BLaER1 (cell line): ENCODE results near the gene SHTN1.

Experiments
- H3K27ac ChIP-seq: shearing (Covaris generic); formaldehyde crosslinking; 2 replicates; pipeline ENCODE4 v1.8.1; 2022
- H3K27me3 ChIP-seq: shearing (Covaris generic); formaldehyde crosslinking; 2 replicates; pipeline ENCODE4 v1.8.1; 2022
- H3K36me3 ChIP-seq: shearing (Covaris generic); formaldehyde crosslinking; 2 replicates; pipeline ENCODE4 v1.8.1; 2022
- H3K4me1 ChIP-seq: shearing (Covaris generic); formaldehyde crosslinking; 2 replicates; pipeline ENCODE4 v1.8.1; 2022
- H3K4me2 ChIP-seq: shearing (Covaris generic); formaldehyde crosslinking; 2 replicates; pipeline ENCODE4 v1.8.1; 2022
- H3K4me3 ChIP-seq: shearing (Covaris generic); formaldehyde crosslinking; 2 replicates; pipeline ENCODE4 v1.8.1; 2022
- H3K9ac ChIP-seq: shearing (Covaris generic); formaldehyde crosslinking; 2 replicates; pipeline ENCODE4 v1.8.1; 2022
- H3K9me3 ChIP-seq: shearing (Covaris generic); formaldehyde crosslinking; 2 replicates; pipeline ENCODE4 v1.8.1; 2022
- H4K20me1 ChIP-seq: shearing (Covaris generic); formaldehyde crosslinking; 2 replicates; pipeline ENCODE4 v1.8.1; 2022
- Cebpa-rat ChIP-seq: shearing (Covaris generic); IDR thresholded peaks from 2 replicates; pipeline ENCODE4 v1.8.1; 2022

Gene SHTN1

DNA sequence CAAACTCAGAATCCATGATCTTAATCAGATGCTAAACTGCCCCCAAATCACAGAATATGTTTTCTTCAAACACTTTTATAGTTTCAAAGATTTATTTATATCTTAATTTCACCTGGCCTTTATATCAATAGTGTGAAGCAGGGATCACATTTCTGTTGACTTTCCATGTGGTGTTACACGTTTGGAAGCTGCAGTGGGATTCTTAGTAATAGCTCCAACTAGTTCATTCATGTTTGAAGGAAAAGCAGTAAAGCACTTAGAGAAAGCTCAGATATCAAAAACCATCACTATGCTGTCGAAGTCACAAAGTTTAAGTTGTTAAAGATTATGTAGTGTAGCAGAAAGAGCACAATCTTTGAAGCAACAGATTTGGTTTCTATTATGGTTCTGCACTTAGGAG is 138.9 kb downstream of the SHTN1 start:
- Histone ChIP-seq H4K20me1 (no peaks in the 10 kb centered on the region), H3K9ac (no peak overlapping the region), H3K27ac (no peak overlapping the region), H3K4me2 (no peak overlapping the region), H3K4me3 (no peak overlapping the region), H3K9me3 (no peaks in the 10 kb centered on the region), H3K27me3 (no peaks in the 10 kb centered on the region), H3K4me1 (no peaks in the 10 kb centered on the region), H3K36me3 (no peaks in the 10 kb centered on the region)
- no peak for TF ChIP-seq Cebpa-rat

DNA sequence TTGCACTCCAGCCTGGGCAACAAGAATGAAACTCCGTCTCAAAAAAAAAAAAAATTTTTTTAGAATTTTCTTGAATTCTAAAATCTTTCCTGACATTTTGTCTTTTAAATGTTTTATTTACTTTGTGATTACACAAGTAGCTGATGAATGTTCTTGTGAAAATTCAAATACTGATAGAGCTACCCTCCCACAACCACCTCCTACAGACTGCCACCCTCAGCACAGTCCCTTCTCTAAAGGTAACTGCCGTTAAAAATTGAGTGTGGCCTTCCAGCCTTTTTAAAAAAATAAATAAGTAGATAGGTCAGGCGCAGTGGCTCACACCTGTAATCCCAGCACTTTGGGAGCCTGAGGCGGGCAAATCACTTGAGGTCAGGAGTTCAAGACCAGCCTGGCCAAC is 140.6 kb downstream of the SHTN1 start:
- no peak overlapping the region for H3K27ac ChIP-seq
- H3K9me3 ChIP-seq, result no peaks in the 10 kb centered on the region
- H3K9ac ChIP-seq, result no peak overlapping the region
- H3K4me2 ChIP-seq, result no peak overlapping the region
- H3K27me3 ChIP-seq, result no peaks in the 10 kb centered on the region
- H3K36me3 ChIP-seq, result no peaks in the 10 kb centered on the region
- no peak for TF ChIP-seq Cebpa-rat
- no peaks in the 10 kb centered on the region for H3K4me1 ChIP-seq
- no peaks in the 10 kb centered on the region for H4K20me1 ChIP-seq
- H3K4me3 ChIP-seq, result no peak overlapping the region

DNA sequence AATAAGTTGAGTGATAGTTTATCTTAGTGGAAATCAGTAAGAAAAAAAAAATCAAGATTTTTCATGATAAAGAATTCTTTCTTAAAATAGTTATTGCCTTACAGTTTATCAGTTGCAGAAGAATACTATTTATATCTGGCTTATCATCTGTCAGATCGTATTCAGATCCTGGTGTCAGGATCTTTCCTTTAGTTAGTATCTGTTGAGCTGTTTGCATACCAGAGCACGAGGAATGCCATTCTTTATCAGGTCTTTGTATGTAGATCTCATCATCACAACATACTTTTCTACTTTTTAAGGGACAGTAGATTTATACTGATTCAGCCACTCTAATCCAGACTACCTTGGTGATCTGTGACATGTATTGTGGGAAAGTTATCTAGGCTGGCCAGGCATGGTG is 143.2 kb downstream of the SHTN1 start:
- TF ChIP-seq Cebpa-rat, result no peak
- Histone ChIP-seq H3K27me3 (no peaks in the 10 kb centered on the region), H4K20me1 (no peaks in the 10 kb centered on the region)

DNA sequence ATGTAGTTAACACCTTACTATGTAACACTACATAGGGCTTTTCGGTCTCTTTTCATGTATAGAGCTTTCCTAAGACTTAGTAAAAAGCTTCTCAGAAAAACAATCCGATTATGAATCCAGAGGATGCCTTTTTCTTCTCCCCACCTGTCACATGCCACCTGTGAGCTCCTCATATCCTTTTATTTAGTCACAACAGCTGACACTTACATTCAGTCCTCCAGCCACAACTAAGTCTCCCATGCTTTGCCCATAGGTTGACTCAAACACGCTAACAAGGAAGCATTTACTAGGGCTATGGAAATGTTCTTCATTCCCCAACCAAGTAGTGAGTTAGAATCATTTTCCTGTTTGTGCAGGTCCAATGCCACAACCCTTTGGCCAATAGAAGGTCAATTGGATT is 147.8 kb downstream of the SHTN1 start:
- Histone ChIP-seq H3K9ac (no peak overlapping the region), H3K4me2 (no peak overlapping the region), H3K27ac (no peak overlapping the region), H3K27me3 (no peaks in the 10 kb centered on the region), H4K20me1 (no peaks in the 10 kb centered on the region), H3K36me3 (no peaks in the 10 kb centered on the region), H3K9me3 (peaks cover 19% of the 10 kb centered on the region; the same call in 1 of the 2 replicates), H3K4me3 (no peak overlapping the region), H3K4me1 (no peaks in the 10 kb centered on the region)
- TF ChIP-seq Cebpa-rat, result no peak

More for the DNA sequence above, 143.2 kb downstream of the SHTN1 start:
- H3K4me1 ChIP-seq, result no peaks in the 10 kb centered on the region
- no peaks in the 10 kb centered on the region for H3K36me3 ChIP-seq
- H3K4me3 ChIP-seq, result no peak overlapping the region
- H3K9me3 ChIP-seq, result peaks cover 19% of the 10 kb centered on the region; the same call in 1 of the 2 replicates
- H3K4me2 ChIP-seq, result no peak overlapping the region
- no peak overlapping the region for H3K27ac ChIP-seq
- no peak overlapping the region for H3K9ac ChIP-seq

DNA sequence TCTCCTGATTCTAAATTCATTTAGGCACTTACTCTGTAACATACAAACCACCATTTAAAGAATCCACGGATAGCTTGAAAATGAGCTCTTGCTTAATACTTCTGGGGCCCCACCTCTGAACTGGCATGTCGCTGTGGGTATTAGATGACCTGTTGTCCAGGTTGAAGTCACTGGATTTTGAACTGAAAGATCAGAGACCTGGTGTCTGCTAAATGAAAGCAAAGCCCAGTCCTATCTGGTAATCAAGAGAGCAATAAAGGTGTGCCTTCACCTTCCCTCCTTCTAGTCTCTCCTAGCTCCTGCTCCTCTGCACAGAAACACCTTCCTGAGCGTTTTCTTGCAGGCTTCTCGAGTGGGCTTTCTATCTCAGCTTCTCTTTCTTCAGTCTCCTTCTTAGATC is 151.3 kb downstream of the SHTN1 start:
- no peaks in the 10 kb centered on the region for H3K27me3 ChIP-seq
- H4K20me1 ChIP-seq, result no peaks in the 10 kb centered on the region
- no peaks in the 10 kb centered on the region for H3K4me1 ChIP-seq
- H3K9me3 ChIP-seq, result peaks cover 31% of the 10 kb centered on the region; the same call in 1 of the 2 replicates
- no peak overlapping the region for H3K4me3 ChIP-seq
- no peaks in the 10 kb centered on the region for H3K36me3 ChIP-seq
- no peak overlapping the region for H3K27ac ChIP-seq
- TF ChIP-seq Cebpa-rat, result no peak
- H3K9ac ChIP-seq, result no peak overlapping the region
- no peak overlapping the region for H3K4me2 ChIP-seq

DNA sequence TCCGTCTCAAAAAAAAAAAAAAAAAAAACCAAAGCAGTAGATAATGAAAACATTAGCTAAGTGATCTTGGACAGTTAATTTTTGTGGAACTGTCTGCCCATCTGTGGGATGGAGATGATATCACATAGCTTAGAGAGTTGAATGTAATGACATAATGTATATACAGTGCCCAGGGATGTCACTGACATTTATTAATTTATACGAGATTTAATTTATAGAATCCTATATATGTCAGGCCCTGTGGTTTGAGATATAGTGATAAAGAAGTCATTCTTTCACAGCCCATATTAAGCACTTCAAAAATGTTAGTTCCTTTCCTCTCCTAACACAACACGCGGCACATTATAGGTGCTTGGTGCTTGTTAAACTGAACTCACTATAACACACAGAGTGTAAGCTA is 151.7 kb downstream of the SHTN1 start:
- no peak overlapping the region for H3K9ac ChIP-seq
- H3K4me3 ChIP-seq, result no peak overlapping the region
- TF ChIP-seq Cebpa-rat, result no peak
- H3K9me3 ChIP-seq, result peaks cover 30% of the 10 kb centered on the region; the same call in 1 of the 2 replicates
- no peaks in the 10 kb centered on the region for H3K4me1 ChIP-seq
- H3K36me3 ChIP-seq, result no peaks in the 10 kb centered on the region
- no peak overlapping the region for H3K4me2 ChIP-seq
- no peaks in the 10 kb centered on the region for H3K27me3 ChIP-seq
- H4K20me1 ChIP-seq, result no peaks in the 10 kb centered on the region
- no peak overlapping the region for H3K27ac ChIP-seq

DNA sequence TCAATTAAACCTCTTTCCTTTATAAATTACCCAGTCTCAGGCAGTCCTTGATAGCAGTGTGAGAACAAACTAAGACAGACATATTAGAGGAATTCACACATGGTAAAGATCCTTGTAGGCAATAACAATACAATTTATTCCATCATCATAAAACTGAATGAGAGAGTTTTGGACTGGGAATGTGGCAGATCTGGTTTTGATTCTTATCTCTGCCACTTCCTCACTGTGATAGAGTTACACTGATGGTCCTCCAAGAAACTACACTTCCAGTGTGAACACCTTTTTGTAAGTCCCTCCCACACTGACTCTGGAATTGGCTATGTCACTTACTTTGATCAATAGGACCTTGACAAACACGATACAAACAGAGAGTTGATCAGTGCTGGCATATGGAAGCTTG is 152.7 kb downstream of the SHTN1 start:
- H4K20me1 ChIP-seq, result no peaks in the 10 kb centered on the region
- TF ChIP-seq Cebpa-rat, result no peak

DNA sequence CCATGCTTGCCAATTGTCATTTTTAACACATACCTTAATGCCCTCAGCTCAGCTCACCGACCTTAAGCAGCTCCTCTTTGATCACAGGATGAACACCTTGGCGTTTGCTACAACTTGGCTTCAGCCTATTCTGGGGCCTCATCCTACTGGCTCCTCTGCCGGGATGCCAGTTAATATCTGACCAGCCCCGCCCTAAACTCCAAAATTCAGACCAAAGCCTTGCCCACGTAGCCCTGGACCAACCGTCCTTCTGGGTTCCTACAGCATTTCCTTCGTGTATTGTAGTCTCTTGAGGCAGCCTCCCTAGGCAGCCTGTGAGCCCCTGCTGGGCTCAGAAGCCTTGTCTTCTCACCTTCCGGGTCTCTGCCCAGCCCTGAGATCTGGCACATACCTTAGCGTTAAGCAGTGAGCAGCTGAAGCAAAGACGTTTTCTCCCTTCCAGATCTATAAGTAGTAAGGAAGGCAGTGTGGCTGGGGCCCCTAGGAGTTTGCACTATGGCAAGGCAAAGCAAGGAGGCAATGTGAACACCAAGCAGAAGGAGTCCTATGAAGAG is 154.9 kb downstream of the SHTN1 start:
- no peak overlapping the region for H3K4me3 ChIP-seq
- no peak overlapping the region for H3K4me2 ChIP-seq
- H3K9me3 ChIP-seq, result peaks cover 16% of the 10 kb centered on the region; the same call in 1 of the 2 replicates
- H3K27me3 ChIP-seq, result no peaks in the 10 kb centered on the region
- no peaks in the 10 kb centered on the region for H3K36me3 ChIP-seq
- H3K9ac ChIP-seq, result no peak overlapping the region
- H3K27ac ChIP-seq, result no peak overlapping the region
- TF ChIP-seq Cebpa-rat, result no peak
- H3K4me1 ChIP-seq, result no peaks in the 10 kb centered on the region
- no peaks in the 10 kb centered on the region for H4K20me1 ChIP-seq

More for the DNA sequence above, 152.7 kb downstream of the SHTN1 start:
- no peaks in the 10 kb centered on the region for H3K27me3 ChIP-seq
- H3K4me1 ChIP-seq, result no peaks in the 10 kb centered on the region
- H3K9me3 ChIP-seq, result peaks cover 20% of the 10 kb centered on the region; the same call in 1 of the 2 replicates
- no peak overlapping the region for H3K4me3 ChIP-seq
- no peak overlapping the region for H3K9ac ChIP-seq
- H3K27ac ChIP-seq, result no peak overlapping the region
- no peak overlapping the region for H3K4me2 ChIP-seq
- H3K36me3 ChIP-seq, result no peaks in the 10 kb centered on the region

DNA sequence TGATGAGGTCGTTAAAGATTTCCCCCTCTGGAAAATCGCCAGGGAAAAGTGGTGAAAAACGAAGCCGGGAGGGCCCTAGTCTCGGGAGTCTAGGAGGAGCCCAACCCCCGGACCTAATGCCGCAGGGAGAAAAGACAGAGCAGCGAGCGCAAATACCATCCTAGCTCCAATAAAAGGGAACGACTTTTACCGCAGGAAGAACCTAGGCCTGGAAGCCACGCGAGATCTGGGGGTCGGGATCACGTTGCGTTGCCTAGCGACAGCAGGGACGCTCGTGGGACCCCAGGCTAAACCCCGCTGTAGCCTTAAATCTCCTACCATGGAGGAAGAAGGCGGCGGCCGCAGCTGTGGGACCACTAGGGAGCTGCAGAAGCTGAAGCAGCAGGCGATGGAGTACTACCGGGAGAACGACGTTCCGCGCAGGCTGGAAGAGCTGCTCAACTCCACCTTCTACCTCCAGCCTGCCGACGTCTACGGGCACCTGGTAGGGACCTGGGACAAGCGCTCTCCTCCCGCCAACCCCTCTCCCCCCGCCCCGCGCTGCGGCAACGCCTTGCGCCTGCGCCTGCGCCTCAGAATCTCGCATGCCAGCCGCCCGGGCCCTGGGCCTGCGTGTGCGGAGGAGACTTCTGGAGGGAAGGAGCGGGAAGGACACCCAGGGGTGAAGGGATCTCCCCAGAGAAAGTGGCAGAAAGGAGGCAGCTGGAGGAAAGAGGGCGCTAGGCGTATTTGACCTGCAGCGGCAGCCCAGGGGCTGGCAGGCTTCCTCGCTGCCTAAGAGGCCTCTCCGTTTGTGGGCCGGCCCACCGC is 155.5 kb downstream of the SHTN1 start, which contains the start of gene ENO4:
TSS of gene ENO4 (plus strand) at position 252 of the 810 bp plus-strand sequence. CDS start at position 320, 68 bp downstream.
- Histone ChIP-seq H4K20me1 (no peaks in the 10 kb centered on the region), H3K27me3 (no peaks in the 10 kb centered on the region), H3K9ac (no peak within 1 kb of the TSS), H3K4me3 (no peak within 1 kb of the TSS), H3K4me2 (no peak within 1 kb of the TSS), H3K4me1 (no peaks in the 10 kb centered on the region), H3K27ac (no peak within 1 kb of the TSS), H3K36me3 (no peaks in the 10 kb centered on the region), H3K9me3 (peaks cover 16% of the 10 kb centered on the region; the same call in 1 of the 2 replicates)
- TF ChIP-seq Cebpa-rat, result no peak

DNA sequence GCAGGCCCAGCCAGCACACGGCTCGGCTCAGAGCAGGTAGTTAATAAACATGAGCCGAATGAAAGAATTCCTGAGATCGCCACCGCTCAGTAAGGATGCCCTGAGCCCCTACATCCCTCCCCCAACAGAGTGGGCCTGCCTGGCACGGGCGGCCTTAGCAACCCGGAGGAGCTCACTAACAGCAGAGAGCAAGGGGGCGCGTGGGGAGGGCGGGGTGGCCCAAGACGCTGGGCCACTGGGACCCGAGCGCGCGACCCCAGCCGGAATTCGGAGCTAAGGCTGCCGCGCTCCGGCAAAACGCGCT is 156.1 kb downstream of the SHTN1 start:
- no peaks in the 10 kb centered on the region for H3K4me1 ChIP-seq
- H3K9ac ChIP-seq, result no peak overlapping the region
- no peak overlapping the region for H3K4me3 ChIP-seq
- TF ChIP-seq Cebpa-rat, result no peak
- H3K4me2 ChIP-seq, result no peak overlapping the region
- no peaks in the 10 kb centered on the region for H3K27me3 ChIP-seq
- no peaks in the 10 kb centered on the region for H4K20me1 ChIP-seq
- H3K9me3 ChIP-seq, result peaks cover 16% of the 10 kb centered on the region; the same call in 1 of the 2 replicates
- no peak overlapping the region for H3K27ac ChIP-seq
- no peaks in the 10 kb centered on the region for H3K36me3 ChIP-seq
